PC-9 (cell line): ENCODE measurements around the gene PITX2. TPM values are rescaled to one million over a fixed set of nuclear protein-coding genes. Genes with fewer than 3 reads are reported as not detected.

Experiments used
- BruUV-seq: library from RNA; stranded (reverse); fragments of 400-500 nt; replicated peaks from 2 replicates; lab custom pipeline; 2021; lab: Mats Ljungman, UMichigan
- CTCF ChIA-PET: fragments of 300-600 bp; sonication (Branson Sonifier 250); formaldehyde crosslinking; loops from one replicate; lab custom pipeline; 2022; ENCODE audit warnings: antibody characterized with exemption; lab: Charles Lee
- POLR2A ChIA-PET: fragments of 300-600 bp; sonication (Branson Sonifier 250); formaldehyde crosslinking; loops from one replicate; lab custom pipeline; 2022; ENCODE audit warnings: antibody characterized with exemption; ENCODE audit not compliant: unreplicated experiment; lab: Charles Lee
- DNase-seq, 2 experiments: peaks; one replicate each; pipeline versions ENCODE4 v3.0.0 to v3.0.0-alpha.2; 2015 to 2022; ENCODE audit warnings: mixed read lengths in 1 of 2
- H2AFZ ChIP-seq: fragments of 200-600 bp; sonication (generic); 2 replicates; pipeline ENCODE4 v1.8.1; 2017; ENCODE audit warnings: antibody characterized with exemption
- H3F3A ChIP-seq: fragments of 200-600 bp; sonication (generic); 2 replicates; pipeline ENCODE4 v1.8.1; 2017; ENCODE audit warnings: antibody characterized with exemption, mild to moderate bottlenecking, low read depth; ENCODE audit not compliant: insufficient read depth
- H3K27ac ChIP-seq: fragments of 200-600 bp; sonication (generic); 2 replicates; pipeline ENCODE4 v1.6.1; 2016; ENCODE audit warnings: mixed run types
- H3K27me3 ChIP-seq: fragments of 200-600 bp; sonication (generic); 2 replicates; pipeline ENCODE4 v1.6.1; 2016; ENCODE audit warnings: low read depth, mixed run types; ENCODE audit not compliant: insufficient read depth
- H3K36me3 ChIP-seq: fragments of 200-600 bp; sonication (generic); 2 replicates; pipeline ENCODE4 v1.6.1; 2016; ENCODE audit warnings: low read depth, mixed run types
- H3K4me1 ChIP-seq: fragments of 200-600 bp; sonication (generic); replicated peaks from 2 replicates; pipeline ENCODE4 v1.6.1; 2016; ENCODE audit warnings: mixed run types; ENCODE audit not compliant: insufficient read depth
- H3K4me2 ChIP-seq: fragments of 200-600 bp; sonication (generic); 2 replicates; pipeline ENCODE4 v1.6.1; 2017; ENCODE audit warnings: mixed run types
- H3K4me3 ChIP-seq: fragments of 200-600 bp; sonication (generic); 2 replicates; pipeline ENCODE4 v1.6.1; 2016; ENCODE audit warnings: mixed run types
- H3K79me2 ChIP-seq: fragments of 200-600 bp; sonication (generic); 2 replicates; pipeline ENCODE4 v1.6.1; 2017; ENCODE audit warnings: low read depth, mixed run types
- H3K9me2 ChIP-seq: fragments of 200-600 bp; sonication (generic); 2 replicates; pipeline ENCODE4 v1.8.1; 2017; ENCODE audit warnings: mild to moderate bottlenecking; ENCODE audit not compliant: insufficient read depth
- H3K9me3 ChIP-seq: fragments of 200-600 bp; sonication (generic); 2 replicates; pipeline ENCODE4 v1.8.1; 2016; ENCODE audit warnings: low read depth; ENCODE audit not compliant: insufficient read depth
- H4K20me1 ChIP-seq: fragments of 200-600 bp; sonication (generic); 2 replicates; pipeline ENCODE4 v1.8.1; 2017; ENCODE audit not compliant: insufficient read depth
- CTCF ChIP-seq: fragments of 200-600 bp; sonication (generic); conservative IDR thresholded peaks from 2 replicates; pipeline ENCODE4 v1.6.1; 2017; ENCODE audit warnings: mixed run types, antibody characterized with exemption, mild to moderate bottlenecking, moderate library complexity
- EZH2 ChIP-seq: fragments of 200-600 bp; sonication (generic); IDR thresholded peaks from 2 replicates; pipeline ENCODE4 v1.8.0; 2017; ENCODE audit warnings: antibody characterized with exemption, low read depth
- intact Hi-C: fragments of 100-400 bp; cut with micrococcal nuclease; formaldehyde crosslinking; loops from one replicate; pipeline ENCODE4 v1.10.0; 2022; ENCODE audit not compliant: unreplicated experiment
- total RNA-seq: library from RNA; stranded (reverse); gene quantifications from 2 replicates; pipeline ENCODE4 v1.2.3, GENCODE V29; 2021

The PITX2 gene
- total RNA-seq, 1 experiment from 2014 or later = 0.48 TPM

GRCh38 chr4:110613745-110614144 lies 9.1 kb downstream of the PITX2 start:
- CTCF ChIA-PET = interaction anchor here (0.6 kb wide), 1 partner anchor 9 kb away, joined by 3 read pairs; the partner anchor contains the start of gene PITX2
- intact Hi-C loops = no loop called here
- no peak overlapping the region for H2AFZ ChIP-seq
- H3F3A ChIP-seq = peaks cover 7% of the 10 kb centered on the region; the same call in 1 of the 2 replicates
- no peaks in the 10 kb centered on the region for H3K9me3 ChIP-seq
- no peak overlapping the region for H3K4me2 ChIP-seq
- no TSS peak for BruUV-seq
- H3K27me3 ChIP-seq = no peaks in the 10 kb centered on the region
- POLR2A ChIA-PET = no interaction called here
- no peak overlapping the region for H3K4me3 ChIP-seq
- H3K27ac ChIP-seq = no peak overlapping the region
- no peaks in the 10 kb centered on the region for H3K9me2 ChIP-seq
- no peaks in the 10 kb centered on the region for H4K20me1 ChIP-seq
- H3K36me3 ChIP-seq = no peaks in the 10 kb centered on the region
- H3K4me1 ChIP-seq = peaks cover 11% of the 10 kb centered on the region
- TF ChIP-seq CTCF (no peak), EZH2 (no peak)
- H3K79me2 ChIP-seq = no peaks in the 10 kb centered on the region
- DNase-seq = no peak

- Histone ChIP-seq H3K4me2 (no peak overlapping the region), H3K27me3 (no peaks in the 10 kb centered on the region), H3F3A (peaks cover 11% of the 10 kb centered on the region; the same call in 1 of the 2 replicates), H3K27ac (no peak overlapping the region), H3K9me3 (no peaks in the 10 kb centered on the region), H2AFZ (no peak overlapping the region), H3K4me3 (no peak overlapping the region), H3K79me2 (no peaks in the 10 kb centered on the region), H3K9me2 (no peaks in the 10 kb centered on the region), H3K4me1 (peaks cover 21% of the 10 kb centered on the region), H3K36me3 (no peaks in the 10 kb centered on the region), H4K20me1 (no peaks in the 10 kb centered on the region)
- ChIA-PET CTCF (no interaction called here), POLR2A (no interaction called here)
- TF ChIP-seq EZH2 (no peak), CTCF (no peak)
- intact Hi-C loops = no loop called here
- no peak for DNase-seq
- no TSS peak for BruUV-seq
Measured at GRCh38 chr4:110612631-110613269, 10.1 kb downstream of the PITX2 start.

- CTCF ChIA-PET = no interaction called here
- no peak overlapping the region for H3K4me2 ChIP-seq
- H3K36me3 ChIP-seq = no peaks in the 10 kb centered on the region
- H3F3A ChIP-seq = peaks cover 11% of the 10 kb centered on the region; the same call in 1 of the 2 replicates
- TF ChIP-seq EZH2 (no peak), CTCF (no peak)
- no peaks in the 10 kb centered on the region for H3K9me2 ChIP-seq
- H3K9me3 ChIP-seq = no peaks in the 10 kb centered on the region
- no peak for DNase-seq
- H4K20me1 ChIP-seq = no peaks in the 10 kb centered on the region
- H3K27me3 ChIP-seq = no peaks in the 10 kb centered on the region
- no peaks in the 10 kb centered on the region for H3K79me2 ChIP-seq
- no peak overlapping the region for H3K27ac ChIP-seq
- POLR2A ChIA-PET = no interaction called here
- no peak overlapping the region for H2AFZ ChIP-seq
- BruUV-seq = no TSS peak
- intact Hi-C loops = no loop called here
- no peak overlapping the region for H3K4me3 ChIP-seq
- peaks cover 21% of the 10 kb centered on the region for H3K4me1 ChIP-seq
Measured at GRCh38 chr4:110611968-110612447, 10.9 kb downstream of the PITX2 start.
